ENCODE measurements around the gene ADAMTS3. TPM values are rescaled to one million over a fixed set of nuclear protein-coding genes. Genes with fewer than 3 reads are reported as not detected.

The ADAMTS3 gene
- total RNA-seq (2022; extraction: Qiagen RNA extraction; ENCODE audit: low read depth) = not detected in 5 replicates

DNA sequence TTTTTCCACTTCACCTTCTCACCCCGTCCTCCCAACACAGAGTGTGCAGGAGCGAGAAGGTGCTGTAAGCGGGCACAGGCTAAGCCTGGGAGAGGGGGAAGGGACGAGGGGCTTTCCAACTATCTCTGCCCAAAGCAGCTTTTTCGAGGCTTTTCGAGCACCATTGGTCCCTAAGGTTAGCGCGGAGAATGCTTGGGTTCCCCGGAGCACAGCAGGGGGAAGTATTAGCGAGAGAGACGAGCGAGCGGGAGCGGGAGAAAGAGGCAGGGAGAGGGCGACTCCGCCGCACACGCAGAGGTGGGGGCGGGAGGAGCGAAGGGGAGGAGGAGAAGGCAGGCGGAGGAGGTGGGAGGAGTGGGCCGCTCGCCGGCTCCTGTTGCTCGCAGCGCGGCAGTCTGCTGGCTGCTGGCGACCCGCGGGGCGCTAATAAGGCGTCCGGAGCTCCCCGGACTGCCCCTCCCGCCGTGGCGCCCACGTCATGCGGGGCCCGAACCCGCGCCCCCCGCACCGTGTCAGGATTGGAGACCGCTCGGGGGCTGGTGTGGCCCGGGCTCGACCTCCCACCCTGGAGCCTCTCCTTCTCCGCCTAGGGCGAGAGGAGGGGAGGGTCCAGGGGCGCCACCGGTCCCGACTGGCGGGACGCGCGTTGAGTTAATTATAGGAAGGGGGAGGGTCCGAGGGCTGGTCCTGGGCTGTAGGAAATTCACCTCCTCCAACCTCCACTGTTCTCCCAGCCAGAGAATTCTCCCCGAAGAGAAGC, at the start of gene ADAMTS3:
TSS of gene ADAMTS3 (minus strand) at position 263 of the 760 bp plus-strand sequence. CDS start 459 bp downstream, outside the sequence.

